GM19463 (cell line): ENCODE data around the gene PPP1CA.

Experiments
- ATAC-seq: cut with Tn5 transposase; IDR thresholded peaks from one replicate; pipeline ENCODE4 v1.9.1; 2021; ENCODE audit warnings: mild to moderate bottlenecking, moderate library complexity; ENCODE audit not compliant: unreplicated experiment

Gene PPP1CA

DNA sequence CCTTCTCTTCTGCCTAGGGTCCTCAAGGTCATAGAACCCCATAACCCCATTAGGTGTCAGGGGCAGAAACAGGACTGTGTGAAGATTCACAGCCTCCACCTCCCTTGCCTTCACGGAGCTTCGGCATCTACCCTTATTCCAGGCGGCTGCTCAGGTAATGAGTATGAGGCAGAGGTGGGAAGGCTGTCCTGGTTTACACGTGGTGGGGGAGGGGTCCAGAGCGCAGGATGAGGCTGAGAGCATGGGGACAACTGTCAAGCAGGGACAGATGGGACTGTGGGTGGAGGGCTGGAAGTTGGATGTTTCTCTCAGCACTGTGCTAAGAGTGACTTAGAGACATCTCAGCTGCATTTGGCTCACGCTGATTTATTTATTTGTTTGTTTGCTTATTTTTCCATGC is 14.1 kb downstream of the PPP1CA start:
- no peak for ATAC-seq

DNA sequence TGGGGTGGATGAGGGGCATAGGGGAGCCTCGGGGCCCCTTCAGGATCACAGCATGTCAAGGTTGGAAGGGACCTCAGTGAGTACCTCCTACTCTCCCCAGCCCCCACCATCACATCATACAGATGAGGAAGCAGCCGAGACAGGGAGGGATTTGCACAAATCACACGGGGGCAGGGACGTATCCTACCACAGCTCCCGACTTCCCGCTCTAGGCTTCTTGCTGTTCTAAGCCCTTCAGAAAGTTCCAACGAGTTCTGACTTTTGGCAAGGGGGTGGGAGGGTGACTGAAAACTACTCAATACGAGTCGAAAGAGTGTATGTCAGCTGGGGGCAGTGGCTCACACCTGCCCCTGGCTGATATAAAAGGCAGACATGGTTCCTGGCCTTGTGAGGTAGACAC is 14.6 kb downstream of the PPP1CA start:
- no peak for ATAC-seq

DNA sequence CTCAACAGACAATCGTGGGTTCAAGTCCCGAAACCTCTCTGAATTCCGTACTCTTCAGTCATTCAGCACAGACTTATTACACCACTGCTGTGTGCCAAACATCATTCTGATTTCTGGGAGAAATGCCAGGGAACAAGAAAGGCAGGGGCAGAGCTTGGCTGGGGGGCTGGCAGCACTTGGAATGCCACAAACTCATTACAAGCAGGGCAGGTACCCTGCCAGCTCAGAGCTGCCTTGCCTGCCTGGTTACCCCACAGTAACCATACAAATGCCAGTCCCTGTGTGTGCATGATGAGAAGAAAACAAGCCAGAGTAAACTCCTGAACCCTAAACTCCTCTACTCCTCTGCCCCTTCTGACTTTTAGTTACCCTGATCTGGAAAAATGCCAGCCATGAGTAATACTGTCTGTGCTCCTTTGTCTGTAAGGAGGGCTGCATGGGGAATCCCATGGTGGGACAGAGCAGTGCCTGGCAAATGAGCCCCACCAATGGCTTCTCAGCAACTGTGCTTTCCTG is 16.7 kb downstream of the PPP1CA start:
- no peak for ATAC-seq

DNA sequence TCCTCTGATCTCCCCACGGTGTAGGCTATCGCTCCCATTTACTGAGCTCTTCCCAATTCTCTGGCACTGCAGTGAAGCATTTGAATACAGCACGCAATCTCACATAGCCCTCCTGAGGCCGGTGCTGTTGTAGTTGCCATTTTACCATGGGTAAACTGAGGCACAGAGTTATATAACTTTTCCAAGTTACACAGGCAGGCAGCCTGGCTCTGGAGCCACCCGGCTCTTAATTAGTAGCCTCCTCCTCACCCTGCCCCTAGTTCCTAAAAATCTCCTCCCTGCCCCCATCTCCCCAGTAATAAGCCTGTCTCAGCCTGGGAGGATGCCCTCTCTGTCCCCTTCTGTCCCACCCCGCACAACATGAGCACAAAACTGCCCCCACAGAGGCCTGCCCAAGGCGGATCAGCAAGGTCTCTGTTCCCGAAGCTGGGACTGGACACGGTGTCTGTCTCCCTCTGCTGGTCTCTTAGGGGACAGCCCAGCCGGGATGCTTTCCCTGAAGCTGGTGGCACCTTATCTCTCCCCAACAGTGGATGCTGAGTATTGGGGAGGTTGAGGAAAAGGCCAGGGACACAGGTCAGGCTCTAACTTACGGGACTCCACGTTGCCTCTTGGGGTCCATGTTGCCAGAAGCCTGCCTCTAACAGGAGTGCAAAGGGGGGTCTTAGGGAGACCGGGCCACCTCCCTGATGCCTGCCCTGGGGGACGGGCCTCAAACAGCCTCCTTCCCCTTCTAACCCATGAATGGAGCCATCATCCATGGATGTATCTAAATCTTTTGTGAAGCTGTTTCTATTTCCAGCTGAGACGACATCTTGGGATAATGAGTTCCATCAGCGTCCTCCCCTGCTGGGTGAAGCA is 19.2 kb downstream of the PPP1CA start:
- ATAC-seq, result no peak

DNA sequence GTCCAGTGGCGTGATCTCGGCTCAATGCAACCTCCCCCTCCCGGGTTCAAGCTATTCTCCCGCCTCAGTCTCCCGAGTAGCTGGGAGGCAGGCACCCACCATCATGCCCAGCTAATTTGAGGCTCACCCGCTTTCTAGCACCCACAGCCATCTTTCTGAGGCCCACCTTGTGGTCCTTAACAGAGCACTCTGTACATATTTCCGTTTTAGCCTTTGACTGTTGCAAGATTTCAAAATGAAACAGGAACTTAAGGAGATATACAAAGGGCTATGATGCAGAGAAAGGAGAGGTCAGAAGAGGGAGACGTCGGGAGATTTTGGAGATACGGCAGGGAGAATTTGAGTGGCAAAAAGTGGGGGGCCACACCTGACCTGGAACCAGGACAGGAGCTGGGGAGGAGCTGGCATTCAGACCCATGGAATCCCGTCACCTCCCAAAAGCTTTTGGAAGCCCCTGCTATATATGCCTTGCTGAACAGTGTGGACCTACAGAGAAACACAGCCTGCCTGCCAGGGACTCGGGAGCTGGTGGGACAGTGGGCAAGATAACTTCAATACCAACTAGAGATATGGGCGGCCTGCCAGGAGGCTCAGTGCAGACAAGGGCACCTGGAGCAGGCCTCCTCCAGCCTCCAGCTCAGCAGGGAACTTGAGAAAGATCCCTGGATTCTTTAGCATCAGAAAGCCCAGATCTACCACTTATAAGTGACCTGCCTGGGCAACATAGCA is 20.2 kb downstream of the PPP1CA start:
- ATAC-seq, result no peak

DNA sequence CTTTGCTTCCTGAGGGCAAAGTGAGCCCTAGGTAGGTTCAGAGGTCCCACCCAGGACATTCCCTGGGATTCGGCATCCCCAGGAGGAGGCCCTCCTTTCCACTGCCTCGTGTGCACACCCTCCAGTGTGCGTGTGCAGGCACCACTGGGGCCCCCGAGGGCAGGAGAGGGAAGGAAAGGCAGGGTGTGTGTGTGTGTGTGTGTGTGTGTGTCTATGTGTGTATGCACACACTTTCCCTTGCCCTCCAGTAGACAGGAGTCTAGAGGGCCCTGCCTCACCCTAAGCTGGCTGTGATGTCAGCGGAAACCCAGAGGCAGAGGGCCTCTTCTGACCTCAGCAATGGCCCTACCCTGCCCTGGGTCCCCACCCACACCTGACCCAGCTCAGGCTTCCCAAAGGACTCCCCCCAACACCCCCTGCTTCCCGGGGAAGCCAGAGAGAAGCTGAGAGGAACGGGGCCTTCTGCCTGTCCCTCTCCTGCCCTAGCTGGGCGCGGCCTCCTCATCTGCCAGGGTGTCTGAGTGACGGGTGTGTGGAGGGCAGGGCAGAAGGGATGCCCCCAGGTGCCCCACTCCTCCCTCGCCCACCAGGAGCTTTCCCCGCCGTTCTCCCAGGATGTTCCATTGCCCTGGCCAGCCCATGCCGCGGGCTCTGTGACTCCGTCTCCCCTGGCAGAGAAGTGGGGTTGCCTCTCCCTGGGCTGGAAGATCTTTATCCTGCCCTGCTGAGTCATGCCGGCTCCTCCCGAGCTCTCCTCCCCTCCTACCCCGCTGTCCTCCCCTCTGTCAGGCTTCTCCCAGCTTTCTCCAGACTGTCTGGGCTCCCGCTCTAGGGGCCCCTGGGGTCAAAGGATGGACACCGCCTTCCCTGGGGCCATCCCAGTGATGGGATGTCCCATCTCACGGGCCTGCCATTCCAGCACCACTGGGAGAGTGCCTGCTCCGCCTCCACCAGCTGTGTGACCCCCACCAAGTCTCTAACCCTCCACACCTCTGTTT is 22.3 kb downstream of the PPP1CA start:
- ATAC-seq, result no peak

DNA sequence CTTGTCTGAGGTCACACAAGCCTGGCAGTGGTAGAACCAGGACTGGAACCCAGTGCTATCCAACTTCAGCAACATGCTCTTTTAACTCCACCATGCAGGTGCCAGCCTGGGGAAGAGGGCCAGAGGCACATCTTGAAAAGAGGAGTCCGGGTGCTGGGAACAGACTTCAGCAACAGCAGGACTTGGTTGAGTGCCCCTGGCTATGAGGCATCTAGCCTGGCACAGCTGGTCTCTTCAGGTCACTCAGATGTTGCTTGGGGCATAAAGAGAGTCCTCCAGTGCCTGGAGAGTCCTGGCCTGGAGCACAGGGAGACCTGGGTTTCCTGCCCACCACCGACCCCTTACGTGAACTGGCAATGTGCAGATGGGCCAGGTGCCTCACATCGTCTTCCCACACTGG is 23.1 kb downstream of the PPP1CA start:
- ATAC-seq, result no peak

DNA sequence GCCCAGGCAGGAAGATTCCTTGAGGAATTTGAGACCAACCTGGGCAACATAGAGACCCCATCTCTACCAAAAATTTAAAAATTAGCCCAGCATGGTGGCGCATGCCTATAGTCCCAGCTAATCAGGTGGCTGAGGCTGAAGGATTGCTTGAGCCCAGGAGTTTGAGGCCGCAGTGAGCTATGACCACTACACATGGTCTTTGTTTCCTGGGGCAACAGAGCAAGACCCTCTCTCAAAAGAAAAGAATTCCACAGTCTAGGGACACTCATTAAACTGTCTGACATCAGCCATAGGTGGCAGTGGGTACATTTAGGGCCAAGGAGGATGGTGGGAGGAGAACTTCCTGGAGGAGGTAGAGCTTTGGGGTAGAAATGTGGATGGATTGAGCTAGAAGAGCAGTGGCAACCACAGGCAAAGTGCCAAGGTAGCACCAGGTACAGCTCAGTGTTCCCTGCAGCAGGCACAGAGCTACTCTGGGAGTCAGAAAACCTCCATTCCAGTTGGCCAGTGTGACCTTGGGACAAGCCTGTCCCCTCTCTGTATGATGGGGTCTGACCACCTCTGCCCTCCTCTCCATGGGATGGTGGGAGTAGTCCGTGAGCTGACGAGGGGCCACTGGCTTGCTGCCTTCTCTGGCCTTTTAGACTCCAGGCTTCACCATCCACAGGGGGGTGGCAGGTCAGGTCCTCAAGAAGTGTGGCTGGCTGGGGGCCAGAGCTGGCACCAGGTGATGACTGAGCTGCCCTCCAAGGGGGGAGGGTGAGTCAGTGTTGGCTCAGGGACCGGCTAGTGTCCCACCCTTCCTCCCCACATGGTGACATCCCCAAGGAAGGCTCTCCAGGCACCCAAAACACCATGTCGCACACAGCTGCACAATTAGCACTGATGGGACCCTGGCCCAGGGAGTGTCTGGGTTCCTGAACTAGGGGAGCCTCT is 24.5 kb downstream of the PPP1CA start:
- ATAC-seq, result no peak

DNA sequence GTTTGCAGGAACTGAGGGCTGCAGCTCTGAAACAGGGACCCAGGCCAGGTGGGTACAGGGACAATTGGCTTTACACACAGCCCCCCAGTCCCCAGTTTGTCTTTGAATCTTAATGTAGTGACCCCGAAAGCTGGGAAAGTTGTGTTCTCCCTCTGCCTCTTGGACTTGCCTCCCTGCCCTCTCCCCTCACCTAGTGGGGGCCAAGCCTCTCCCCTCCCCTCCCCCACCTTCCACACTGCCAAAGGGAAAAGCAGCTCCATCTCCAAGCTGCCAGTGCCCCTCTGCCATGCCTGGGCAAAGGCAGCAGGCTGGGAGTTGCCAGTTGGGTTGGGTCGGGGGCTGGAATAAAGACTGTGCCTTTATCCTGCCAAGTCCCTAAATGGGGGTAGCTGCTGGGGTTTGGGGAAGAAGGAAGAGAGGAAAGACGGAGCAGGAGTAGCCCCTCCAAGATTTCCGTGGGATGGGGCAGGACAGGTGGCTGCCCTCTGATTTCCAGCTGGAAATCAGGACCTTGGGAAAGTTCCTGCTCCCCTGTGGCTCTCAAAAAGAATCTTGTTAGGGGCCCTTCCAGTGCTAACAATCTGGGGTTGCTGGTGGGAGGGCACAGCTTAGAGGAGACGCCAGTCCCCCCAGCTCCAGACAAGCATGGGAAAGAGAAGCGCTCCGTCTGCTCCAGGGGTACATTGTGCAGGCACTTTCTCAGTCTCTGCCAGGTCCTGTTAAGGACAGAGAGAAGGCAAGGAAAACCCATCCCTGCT is 25.4 kb downstream of the PPP1CA start:
- ATAC-seq, result no peak

DNA sequence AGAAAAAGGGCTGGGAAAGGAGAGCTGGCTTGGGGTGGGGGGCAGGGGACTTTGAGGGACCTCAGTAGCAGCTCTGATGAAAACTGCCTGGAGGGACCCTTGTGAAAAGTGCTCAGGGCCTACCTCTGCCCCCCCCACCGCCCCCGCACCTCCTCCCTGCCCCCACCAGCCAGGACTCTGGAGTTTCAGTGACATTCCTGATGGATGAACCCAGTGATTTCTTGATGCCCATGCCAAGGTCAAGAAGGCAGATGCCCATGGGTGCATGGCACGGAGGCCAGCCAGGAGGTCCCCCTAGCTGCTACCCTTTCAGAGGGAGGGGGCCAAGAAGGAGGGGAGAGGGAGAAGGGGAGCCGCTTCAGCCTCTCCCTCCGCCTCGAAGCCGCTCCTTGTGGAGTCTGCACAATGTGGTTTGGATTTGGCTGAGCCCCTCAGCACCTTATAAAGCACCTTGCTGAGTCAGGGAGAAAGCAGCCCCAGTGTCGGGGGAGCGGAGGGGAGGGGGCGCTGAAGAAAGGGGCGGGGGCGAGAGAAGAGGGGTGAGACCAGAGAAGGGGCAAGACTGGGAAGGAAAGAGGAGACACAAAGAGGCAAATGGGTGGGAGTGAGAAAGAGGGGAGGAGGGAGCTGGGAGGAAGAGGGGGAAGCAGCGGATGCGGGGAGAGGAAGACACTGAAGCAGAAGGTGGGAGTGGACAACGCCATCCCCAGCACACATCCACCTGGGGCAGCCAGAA is 26.2 kb downstream of the PPP1CA start:
- no peak for ATAC-seq

DNA sequence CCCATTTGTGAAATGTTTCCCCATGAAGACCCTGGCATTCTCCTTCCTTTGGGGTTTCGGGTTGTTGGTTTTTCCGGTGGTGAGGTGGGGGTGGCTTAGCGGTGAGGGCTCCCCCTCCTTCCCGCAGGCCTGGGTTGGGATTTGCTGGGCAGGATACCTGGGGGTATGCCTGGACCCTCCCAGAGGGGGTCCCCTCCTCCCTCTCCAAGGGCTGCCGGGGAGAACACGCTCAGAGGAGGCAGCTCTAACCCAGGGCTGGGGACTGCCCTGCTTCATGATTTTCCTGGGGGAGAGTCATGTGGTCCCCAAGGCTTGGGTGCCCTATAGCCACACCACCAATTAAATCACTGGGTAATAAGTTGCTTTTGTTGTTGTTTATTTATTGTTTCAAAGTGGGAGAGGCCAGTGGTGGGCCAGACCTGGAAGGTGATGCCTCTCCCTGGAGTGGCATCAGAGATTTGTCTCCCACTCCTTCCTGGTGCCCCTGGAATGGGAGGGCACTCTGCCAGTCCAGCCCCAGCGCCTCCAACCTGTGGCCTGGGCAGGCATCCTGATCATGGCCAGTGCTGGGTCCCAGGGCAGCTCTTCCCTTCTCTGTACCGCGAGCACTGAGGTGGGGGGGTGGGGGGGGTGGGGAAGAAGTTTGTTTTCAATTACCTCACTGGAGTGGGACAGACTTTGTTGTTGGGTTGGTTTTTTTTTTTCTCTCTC is 26.9 kb downstream of the PPP1CA start:
- ATAC-seq, result no peak

DNA sequence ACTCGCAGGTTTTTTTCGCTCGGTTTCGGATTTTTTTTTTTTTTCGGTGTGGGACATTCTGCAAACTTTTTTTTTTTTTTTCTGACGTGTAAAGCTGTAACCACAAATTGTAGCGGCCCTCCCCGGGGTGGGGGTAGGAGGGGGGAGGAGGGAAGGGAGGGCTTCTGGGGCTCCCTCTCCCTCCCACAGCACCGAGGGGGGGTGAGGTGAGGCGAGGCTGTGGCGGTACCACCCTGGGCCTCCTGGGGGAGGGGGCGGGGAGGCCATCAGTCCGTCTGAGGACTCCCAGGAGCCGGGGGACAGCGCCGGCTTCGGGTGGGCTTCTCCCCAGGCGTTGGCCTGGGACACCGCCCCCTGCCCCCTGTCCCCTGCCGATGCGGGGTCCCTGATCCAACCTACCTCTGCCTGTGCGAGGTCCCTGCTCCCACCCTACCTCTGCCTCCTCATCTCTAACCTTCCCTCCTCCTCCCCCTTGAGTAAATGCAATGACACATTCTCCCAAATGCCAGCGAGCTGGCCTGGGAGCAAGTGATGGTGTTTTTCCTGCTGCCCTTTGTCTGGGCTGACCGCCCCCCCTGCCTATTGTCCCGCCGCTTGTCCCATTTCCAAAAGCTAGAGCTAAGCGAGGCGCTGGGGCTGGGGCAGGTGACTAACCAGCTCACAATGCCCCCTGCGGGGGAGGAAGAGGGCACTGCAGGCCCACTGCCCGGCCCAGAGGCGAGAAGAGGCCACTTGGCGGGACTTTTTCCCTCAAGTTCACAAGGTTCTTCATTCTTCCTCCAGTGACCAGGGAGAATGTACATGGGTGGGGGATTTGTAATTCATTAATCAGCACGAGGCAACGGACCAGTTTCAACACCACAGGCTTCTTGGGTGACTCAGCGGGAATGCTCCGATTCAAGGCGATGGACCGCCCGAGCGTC is 27.7 kb downstream of the PPP1CA start:
- peak; percentile 34 for ATAC-seq

DNA sequence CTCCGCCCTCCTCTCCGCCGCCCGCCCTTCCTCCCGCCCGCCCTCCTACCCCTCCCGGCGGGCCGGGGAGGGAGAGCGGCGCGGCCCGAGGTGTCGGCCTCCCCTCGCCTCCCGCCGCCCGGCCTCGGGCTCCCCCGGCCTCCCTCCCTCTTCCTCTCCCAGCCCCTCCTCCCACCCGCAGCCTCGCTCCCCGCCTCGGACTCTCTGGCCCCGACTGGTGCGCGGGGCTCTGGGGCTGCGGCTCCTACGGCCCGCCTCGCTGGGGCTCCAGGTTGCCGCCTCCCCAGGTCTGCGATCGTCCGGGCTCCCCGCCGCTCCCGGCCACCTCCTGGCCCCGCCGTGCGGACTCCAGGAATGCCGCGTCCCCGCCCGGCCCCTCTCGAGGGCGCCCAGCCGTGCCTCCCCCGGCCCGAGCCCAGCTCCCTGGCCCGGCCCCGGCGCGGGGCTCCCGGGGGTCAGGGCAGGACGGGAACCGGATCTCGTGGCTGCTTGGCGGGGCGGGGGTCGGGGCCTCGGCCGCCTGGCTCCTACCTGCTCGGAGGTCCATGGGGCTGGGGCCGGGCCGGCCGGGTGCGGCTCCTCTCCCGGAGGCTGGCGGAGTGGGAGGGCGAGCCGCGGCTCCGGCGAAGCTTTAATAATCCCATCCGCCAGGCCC is 28.5 kb downstream of the PPP1CA start, which contains the start of gene CLCF1:
Gene CLCF1 (minus strand): TSS at position 606 of the 655 bp plus-strand sequence. CDS start 59 bp downstream, at position 547.
- peak; percentile 11 for ATAC-seq

DNA sequence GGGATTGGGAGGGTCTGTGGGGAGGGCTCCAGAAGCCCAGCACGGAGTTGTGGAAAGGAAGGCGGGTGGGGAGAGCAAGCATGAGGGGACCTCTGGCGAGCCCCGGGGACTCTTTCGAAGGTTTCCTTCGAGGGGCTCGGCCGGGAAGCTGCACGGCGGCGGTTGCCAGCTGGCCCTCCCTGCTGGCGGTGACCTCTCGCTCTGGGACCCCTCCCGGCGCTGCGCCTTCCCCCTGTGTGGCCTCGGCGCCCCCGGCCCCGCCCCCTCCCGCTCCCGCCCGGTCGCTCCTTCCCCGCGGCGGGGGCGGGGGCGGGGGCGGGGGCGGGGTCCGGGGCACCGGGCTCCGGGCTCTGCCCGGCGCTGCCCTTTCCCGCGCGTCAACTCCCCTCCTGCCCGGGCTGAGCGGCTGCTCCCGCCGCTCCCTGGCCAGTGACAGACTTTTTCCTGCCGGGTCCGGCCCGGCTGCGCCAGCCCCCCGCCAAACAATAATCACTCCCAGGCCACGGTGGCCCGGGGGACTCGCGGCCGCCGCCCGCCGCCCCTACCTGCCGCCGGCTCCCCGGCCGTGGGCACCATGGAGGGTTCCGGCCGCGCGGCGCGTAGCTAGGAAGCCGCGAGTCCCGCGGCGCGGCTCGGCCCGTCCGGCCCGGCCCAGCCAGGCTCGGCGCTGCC is 29.2 kb downstream of the PPP1CA start:
- no peak for ATAC-seq

DNA sequence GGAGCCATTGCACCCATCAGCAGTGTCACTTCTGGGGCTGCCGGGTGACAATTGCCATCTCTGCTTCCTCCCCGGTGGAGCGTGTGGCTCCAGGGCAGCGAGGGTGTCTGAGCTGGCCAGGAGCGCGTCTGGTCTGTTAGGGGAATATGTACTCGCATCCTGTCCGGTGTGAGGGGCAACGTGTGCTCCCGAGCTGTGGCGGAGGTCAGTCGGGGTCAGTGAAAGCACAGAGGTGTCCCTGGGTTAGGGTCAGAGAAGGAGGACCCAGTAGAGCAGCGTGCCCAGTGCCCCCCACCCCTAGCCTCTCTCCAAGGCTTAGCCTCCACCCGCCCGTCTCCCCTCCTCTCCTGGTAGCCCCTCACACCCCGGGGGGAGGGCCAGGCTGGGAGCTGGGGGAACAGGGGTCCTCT is 29.7 kb downstream of the PPP1CA start:
- ATAC-seq, result no peak
